CD4-positive, alpha-beta T cell treated with Interleukin-2 at 100 ng/mL for 4 hours (primary cell): Measurements from ENCODE around the gene BGN.

Experiments used
- DNase-seq: peaks from one replicate; pipeline ENCODE4 v3.0.0-alpha.2; 2020; ENCODE audit warnings: low spot score

BGN gene

DNA sequence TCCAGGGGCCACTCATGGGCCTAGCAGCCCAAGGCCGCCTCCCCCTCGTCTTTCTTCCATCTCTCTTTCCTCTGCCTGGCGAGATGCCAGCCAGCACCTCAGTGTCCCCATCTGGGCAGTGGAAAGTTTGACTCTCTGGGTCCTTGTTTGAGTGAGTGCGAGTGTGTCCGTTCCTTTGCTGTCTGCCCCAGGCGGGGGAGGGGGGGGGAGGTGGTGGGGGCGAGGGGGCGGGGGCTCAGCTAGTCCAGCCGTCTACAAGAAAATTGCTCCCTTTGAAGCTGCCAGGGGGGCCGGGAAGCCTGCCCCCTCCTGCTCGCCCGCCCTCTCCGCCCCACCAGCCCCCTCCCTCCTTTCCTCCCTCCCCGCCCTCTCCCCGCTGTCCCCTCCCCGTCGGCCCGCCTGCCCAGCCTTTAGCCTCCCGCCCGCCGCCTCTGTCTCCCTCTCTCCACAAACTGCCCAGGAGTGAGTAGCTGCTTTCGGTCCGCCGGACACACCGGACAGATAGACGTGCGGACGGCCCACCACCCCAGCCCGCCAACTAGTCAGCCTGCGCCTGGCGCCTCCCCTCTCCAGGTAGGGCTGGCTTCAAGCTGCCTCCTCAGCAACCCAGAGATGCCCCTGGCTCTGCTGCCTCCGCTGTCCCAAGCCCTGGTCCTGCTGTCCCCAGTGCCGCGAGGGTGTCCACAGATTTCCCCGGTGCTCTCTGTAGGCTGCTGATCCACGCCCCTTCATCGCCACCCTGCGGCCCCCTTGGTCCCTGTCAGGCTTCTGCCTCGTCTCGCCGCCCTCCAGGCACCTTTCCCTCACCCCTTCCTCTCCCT, at the start of gene BGN:
Gene BGN, plus strand, starts transcription at position 440 of the 821 bp plus-strand sequence. CDS start 9,652 bp downstream, outside the sequence.
- DNase-seq = no peak

DNA sequence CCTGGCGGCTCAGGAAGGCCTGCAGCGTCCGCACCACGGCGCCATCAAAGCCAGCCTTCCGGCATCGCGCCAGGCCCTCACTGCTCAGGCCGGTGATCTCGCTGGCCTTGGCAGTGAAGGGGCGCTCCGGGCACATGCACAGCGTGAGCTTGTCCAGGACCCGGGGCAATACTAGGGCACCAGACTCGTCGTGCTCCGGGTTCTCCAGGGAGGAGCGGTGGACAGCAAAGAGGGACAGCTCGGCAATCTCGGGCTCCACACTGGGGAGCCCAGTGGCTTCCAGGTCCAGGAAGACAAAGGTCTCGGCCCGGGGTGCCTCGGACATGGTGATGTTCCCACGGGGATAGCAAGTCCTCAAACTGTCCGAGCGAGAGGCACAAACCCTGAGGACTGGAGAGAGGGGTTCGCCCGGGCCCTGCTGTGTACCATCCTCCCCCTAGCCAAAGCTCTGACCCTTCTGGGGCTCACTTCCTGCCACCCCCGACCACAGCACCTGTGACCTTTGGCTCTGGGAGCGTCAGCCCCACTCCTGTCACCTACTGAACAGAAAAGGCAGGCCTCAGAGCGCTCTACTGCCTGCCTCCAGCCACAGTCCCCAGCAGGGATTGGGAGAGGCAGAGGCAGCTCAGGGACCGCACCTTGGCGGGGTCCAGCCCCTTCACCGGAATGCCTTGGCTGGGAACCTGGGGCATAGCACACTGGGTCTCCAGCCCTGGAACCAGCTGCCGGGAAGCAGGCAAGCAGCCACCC, 49.5 kb upstream of the BGN start:
- no peak for DNase-seq

DNA sequence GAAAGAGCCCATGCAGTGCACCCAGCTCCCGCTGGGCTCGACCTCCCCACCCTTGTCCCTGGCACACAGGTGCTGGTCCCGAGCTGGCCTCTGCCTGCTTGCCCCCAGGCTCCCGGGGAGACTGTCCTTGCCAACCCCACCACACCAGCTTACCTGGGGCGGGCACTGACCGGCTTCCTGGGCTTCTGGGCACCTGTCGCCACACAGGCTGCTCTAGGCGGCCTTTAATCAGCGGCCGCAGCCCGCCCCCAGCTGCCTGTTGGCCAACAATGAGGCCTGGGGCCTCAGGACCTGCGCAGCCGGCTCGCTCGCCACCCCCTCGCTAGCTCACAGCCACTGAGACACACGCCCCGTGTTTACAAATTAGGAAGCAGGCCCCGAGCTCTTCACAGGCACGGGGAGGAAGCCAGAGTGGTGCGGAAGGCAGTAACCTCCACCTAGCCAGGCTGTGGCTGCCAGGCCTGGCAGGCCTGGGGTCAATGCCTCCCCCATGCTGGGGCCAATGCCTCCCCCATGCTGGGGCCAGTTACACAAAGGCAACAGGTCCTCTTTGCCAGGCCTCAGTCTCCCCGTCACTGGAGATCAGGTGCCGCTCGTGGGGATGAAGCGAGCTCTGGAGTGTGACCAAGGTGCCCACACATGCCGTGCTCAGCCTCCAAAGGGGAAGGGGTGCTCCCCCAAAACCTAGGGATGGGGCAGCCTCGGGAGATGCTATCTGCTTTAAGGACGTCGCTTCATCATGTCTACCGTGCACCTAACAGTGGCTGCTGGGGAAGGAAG, 48.7 kb upstream of the BGN start, which contains the start of gene TREX2:
Gene TREX2, minus strand, starts transcription at position 201 of the 780 bp plus-strand sequence. CDS start 626 bp downstream, outside the sequence.
- DNase-seq = no peak

DNA sequence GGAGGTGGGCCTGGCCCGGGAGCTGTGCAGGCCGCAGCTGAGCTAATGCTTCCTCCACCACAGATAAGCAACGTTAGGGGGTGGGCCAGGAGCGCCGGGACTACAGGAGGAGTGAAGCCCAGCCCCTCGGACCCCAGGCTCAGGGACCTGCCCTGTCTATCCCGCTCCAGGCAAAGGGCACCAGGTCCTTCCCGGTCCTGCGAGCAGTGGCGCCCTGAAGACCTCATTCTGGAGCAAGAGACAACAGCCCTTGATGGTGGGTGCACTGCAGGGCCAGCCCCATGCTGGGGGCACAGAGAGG, 48.2 kb upstream of the BGN start:
- DNase-seq = no peak

DNA sequence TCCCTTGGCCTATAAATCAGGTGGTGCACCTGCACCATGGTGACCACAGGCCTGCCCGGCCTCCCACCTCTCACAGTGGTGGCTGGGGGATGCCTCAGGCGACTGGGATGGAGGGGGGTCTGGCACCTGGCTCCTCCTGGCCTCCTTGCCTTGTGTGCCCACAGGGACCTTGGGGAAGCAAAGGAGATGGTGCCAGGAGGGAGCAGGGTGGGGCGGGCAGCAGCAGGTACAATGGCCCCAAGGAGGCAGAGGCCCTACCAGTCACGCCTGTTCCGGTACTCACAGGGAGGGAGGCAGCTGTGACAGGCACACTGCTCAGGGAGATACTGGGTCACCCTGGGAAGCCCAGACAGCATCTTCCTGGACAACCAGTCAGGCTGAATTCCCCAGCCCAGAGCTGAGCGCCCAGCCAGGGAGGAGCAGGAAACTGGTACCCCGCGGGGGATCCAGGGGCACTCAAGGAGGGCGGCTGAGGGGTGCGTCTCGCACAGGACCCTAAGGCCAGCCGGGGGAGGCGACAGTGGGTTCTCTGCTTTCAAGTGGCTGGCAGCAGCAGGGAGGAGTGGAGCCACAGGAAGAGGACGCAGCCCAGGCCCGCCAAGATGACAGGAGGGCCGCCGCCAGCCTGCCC, 47.7 kb upstream of the BGN start:
- no peak for DNase-seq

DNA sequence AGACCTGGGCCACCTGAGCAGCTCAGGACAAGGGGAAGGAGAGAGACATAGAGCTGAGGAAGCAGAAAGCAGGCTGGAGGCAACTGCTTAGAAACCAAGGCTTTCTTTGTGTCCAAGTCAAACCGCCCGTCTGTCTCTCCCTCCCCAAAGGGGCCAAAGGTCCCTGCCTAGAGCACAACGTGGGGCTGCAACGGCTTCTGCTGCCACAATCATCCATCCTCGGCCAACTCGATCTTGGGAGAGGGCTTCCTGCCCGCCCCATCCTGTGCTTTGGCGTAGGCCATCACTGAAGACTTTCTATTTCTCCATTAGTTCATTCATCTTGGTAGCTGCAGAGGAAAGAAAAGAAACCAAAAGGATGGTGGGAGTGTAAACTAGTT, 47.2 kb upstream of the BGN start:
- DNase-seq = no peak

DNA sequence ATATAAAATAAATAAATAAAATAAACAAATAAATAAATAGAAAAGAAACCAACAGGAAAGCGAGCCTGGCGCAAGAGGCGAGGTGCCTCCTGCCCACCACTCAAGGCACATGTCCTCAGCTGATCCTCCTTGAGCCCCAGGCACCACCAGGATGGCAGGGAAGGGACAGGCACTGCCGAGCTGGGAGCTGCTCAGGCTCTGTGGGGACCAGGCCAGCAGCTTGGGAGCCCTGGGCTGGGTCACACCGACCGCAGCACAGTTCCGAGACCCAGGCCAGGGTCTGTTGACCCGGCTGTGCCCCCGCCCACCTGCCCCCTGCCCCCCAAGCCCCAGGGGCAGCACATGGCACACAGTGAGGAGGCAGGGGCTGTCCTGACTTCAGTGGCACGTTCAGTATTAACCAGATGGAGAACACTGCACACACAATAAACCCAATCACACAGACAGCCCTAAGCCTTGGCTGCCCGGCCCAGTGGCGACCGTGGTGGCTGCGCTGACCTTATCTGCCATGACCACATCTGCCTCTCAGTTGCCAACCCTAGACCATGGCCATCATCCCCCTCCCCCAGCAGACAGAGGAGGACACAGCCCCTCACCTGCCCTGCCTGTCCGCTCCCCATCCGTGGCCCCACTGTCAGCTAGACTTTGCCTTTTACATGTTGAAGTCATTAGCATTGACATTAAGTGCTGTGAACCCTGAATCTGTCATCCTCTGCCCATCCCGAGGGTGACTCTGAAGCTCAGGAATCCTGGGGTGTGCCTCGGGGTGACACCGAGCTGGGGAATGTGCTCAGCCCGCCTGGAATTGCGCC, 46.0 kb upstream of the BGN start:
- no peak for DNase-seq

DNA sequence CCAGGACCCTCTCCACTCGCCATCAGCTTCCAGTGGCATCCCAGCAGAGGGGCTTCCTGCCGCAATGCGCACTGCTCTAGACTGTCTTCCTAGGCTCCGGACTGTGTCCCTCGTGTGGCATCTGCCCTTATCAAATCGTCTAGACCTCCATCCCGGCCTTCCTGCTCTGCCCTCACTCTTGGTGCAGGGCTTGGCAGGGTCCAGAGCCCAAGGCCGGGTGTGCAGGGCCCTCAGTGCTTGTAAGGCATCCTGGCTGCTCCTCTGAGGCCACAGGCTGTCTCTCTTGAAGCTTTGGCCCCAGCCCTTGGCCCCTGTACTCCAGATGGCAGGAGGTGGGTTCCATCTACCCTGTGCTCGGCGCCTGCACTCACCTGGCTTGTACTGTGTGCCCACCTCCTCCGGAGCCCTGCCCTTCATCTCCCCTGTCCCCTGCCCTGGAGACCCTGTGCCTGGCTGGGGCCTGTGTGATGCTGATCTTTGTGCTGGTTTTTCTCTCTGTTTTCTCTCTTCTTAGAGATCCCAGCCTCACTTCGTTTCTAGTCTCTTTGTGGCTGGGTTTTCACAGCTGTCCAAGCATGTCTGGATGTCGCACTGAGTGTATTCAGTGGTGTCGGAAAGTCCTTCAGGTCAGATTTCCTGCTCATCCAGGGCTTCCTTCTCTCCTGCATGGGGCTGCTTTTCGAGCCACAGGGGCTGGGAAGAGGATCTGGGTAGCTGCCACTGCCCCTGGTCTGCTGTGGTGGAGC, 45.2 kb upstream of the BGN start:
- DNase-seq = no peak

DNA sequence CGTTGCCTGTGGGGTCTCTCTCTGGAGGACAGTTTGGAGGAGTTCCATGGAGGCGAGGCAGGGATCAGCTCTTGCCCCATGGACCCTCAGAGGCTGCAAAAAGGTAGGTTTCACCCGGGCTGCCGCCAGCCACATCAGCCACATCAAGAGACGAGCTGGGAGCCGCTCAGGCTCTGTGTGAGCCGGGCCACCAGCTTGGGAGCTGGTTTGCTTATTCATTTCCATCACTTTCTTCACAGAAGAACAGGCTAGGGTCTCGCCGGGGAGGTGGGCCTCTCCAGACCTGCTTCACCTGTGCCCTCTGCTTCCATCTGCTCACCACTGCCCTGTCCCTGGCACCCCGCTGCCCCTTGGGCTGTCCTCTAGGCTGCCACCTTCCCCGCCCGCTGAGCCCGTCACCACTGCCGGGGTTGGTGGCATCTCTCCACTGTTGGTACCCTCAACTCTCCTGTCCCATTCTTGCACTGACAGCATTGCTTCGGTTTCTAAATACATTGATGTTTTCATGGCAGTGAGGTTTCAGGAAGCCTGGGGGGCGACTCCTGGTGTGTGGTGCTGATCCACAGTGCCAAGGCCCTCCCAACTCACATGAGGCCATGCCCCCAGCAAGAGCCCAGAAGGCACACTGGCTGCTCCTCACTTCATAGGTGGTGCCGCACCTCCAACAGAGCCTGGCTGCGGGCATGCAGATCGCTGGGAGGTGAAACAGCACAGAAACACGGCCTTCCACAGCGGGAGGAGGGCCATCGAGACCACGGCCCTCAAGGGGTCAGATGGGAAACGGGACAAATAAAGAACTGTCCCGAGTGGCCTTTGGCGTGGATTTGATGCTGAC, 44.4 kb upstream of the BGN start:
- no peak for DNase-seq

DNA sequence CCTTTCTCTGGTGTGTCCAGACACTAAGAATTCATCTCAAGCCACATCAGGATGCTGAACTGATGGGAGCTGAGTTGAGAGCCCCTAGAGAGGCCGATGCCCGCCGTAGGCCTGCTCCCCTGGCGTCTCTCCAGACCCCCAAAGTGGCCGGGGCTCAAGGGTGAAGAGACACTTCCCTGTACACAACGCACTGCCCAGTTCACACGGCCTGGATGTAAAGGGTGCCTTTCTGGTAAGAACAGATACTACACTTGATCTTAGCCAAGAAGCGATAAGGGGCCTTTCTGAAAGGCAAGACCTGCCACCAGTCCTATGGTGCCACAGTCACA, 43.9 kb upstream of the BGN start:
- DNase-seq = no peak

DNA sequence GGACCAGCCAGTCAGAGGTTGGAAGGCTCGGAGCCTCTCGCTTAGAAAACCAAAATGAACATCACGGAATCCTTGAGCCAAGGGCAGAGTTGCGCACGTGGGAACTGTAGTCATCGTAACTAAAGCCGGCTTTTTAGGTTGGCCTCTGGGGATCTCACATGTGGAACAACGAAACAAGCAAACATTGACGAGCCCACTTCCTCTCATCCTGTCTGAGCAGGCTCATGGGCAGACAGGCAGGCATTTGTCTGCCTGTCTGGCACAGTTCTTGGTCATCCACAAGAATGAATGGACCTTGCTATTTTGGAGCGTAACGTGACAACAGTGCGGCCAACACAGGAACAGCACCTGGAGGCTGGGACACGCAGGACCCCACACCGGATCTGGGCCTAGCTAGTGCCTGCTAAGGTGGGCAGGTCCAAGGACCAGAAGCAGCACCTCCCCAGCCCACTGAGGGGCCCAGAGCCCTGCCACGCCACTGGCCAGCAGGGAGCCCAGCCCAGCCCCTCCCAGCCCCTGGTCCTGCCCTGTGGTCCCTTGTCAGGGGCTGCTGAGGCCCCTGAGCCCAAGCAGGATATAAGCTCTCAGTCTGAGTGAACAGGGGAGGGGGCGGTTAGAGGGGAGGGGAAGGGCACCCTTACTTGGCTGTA, 39.8 kb upstream of the BGN start:
- no peak for DNase-seq

DNA sequence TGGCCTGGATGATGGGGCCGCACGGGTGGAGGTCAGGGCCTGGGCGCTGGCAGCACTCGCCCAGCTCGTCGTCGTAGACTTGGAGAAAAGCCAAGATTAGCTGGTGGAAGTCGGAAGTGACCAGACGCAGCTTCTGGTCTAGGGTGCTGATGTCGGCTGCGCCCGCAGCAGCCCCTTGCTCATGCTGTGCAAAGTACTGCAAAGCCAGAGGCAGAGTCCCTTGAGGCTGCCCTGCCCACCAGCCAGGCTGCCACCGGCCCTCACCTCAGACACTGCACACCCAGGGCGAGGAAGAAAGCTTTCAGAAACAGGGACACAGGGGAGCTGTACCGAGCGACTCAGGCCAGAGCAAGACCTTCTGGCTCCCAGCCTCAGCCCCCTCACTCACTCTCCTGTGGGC, 39.2 kb upstream of the BGN start:
- no peak for DNase-seq

DNA sequence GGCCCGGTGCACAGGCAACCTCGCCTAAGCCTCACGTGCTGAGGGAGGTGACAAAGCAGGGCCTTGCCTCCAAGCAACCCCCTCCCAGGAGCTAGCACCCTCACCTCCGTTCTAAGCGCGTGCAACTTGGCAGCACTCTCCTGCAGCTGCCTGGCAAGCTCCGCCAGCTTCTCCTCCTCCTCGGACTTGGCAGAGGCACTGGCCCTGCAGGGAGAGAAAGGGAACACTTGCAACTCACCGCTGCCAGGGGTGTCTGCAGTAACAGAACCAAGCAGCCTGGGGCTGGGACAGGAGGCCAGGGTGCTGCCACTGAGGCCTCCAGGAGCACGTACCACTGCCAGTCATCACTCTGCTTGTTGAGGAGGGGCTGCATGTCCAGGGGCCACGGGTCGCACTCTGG, 38.6 kb upstream of the BGN start:
- no peak for DNase-seq

DNA sequence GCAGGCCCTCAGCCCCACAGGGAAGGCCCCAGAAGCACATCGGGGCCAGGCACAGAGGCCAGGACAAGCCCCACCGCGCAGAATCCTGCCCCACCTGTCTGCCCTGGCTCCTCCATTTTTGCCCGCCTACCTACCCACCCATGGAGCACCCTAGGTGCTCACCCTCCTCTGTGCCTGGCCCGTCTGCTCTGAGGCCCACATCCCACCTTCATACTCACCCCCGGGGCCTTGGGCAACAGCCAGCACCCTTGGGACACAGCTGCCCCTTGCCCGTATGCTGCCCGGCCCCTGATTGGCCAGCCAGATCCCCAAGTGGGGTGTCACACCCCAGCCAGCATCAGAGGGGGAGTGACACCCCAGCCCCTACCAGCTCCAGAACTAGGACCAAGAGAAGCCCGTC, 38.1 kb upstream of the BGN start:
- DNase-seq = no peak

DNA sequence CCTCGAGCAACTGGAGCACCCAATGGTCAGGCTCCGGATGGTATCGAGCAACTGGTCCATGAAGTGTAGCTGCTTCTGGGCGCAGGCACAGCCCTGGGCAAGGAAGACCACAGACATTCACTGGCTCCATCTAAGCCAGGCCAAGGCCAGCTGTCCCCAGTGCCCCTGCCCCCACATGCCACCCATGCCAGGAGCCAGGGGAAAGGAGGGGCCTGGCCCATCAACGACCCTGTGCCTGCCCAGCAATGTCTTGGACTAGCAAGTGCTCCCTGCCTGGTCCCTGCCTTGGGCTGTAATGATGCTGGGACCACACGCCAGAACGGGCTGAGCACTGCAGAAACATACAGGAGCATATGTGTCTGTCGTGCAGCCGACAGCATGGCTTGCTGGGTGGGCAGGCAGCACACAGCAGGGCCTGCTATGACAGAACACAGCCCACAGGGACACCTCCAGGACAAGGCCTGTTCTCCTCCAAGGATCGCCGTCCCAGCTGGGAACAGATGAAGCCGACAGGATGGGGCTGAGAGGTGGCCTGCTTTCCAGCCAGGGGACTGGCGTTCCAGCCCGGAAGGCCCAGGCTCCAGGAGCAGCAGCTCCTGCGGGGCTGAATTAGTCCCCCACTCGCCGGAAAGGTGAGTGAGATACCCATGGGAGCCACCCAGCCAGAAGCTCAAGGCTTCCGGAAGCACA, 37.5 kb upstream of the BGN start:
- no peak for DNase-seq

DNA sequence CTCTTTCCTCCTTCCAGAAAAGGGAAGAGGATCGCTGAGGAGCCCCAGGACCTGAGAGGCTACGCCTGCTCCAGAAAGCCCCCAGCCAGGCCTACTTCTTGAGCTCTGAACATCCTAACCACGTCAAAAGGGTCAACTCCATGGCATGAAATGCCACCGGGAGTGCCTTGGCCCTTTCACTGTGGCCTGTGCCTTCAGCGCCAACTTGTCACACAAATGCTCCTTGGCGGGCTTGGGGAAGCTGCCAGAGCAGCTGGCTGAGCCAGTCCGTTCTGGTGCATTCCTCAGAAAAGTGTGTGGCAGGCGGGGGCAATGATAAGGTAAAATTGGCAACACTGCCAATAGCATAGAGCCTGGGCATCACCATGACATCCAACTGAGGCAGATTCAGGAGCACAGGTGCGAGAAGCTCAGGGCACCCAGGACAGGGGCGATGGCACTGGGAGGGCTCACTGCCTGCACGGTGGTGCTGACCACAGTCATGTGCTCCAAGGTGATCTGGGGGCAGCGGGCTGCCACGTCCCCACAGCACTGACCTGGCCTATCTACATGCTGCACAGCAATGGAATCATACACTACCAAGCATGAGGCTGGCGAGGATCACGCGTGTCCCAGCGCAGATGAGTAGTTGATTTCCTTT, 36.8 kb upstream of the BGN start:
- no peak for DNase-seq

DNA sequence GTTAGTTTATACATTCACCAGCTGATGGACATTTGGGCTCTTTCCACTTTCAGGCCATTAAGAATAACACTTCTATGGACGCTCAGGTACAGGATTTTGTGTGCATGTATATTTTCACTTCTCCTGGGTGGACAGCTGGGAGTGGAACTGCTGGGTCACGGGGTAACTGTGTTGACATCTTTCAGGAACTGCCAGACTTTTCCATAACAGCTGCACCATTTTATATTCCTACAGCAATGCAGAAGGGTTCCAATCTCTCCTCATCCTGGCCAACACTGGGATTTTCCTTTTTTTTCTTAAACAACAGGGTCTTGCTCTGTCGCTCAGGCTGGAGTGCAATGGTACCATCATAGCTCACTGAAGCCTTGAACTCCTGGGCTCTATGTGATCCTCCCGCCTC, 36.3 kb upstream of the BGN start:
- DNase-seq = no peak

DNA sequence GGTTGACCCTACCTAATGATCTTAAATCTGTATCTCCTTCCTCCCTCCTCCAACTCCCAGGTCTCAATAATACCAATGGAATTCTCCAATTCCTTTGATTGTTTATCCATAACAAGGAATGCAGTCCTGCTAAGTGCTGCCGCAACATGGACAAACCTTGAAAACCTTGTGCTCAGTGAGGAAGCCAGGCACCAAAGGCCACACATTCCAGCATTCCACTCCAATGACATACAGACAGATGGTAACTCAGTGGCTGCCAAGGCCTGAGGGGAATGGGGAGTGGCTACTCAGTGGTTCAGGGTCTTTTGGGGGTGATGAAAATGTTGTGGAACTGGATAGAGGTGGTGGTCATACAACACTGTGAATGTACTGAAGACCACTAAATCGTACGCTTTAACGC, 34.8 kb upstream of the BGN start:
- DNase-seq = no peak
